ENCODE results near the gene PRSS57.
"Not testable (repeated sequence)": the region's sequence is repeated elsewhere in the genome, so short reads cannot be mapped to it uniquely, and the experiment has no call there.

The PRSS57 gene

GRCh38 chr19:722553-723101 is 27.4 kb upstream of the PRSS57 start:
- DNase-seq = no peak

- no peak for DNase-seq
These were observed 25.3 kb upstream of the PRSS57 start for GRCh38 chr19:720345-721160.

- no peak for DNase-seq
These were observed 24.5 kb upstream of the PRSS57 start for GRCh38 chr19:719636-720344.

- no peak for DNase-seq
These were observed 23.8 kb upstream of the PRSS57 start for GRCh38 chr19:718991-719512.

- DNase-seq = no peak
These were observed 23.1 kb upstream of the PRSS57 start for GRCh38 chr19:718251-718951.

- DNase-seq = no peak
These were observed 20.1 kb upstream of the PRSS57 start for GRCh38 chr19:715347-715746.

- DNase-seq = no peak
These were observed 16.0 kb upstream of the PRSS57 start for GRCh38 chr19:711254-711653.

- no peak for DNase-seq
These were observed 15.5 kb upstream of the PRSS57 start for GRCh38 chr19:710767-711166.

GRCh38 chr19:709965-710571 is 14.8 kb upstream of the PRSS57 start:
- DNase-seq = no peak

GRCh38 chr19:709196-709964 is 14.1 kb upstream of the PRSS57 start:
- DNase-seq = no peak

GRCh38 chr19:708154-709143 is 13.2 kb upstream of the PRSS57 start, which contains the start of gene PALM:
PALM (plus strand) TSS chr19:708935; CDS start chr19:709147, 212 bp downstream.
- peak; percentile 33 for DNase-seq

GRCh38 chr19:704447-704741 is 9.1 kb upstream of the PRSS57 start:
- DNase-seq = no peak

GRCh38 chr19:703651-704446 is 8.6 kb upstream of the PRSS57 start:
- peak; percentile 81 for DNase-seq

- DNase-seq = no peak
These were observed 8.0 kb upstream of the PRSS57 start for GRCh38 chr19:703329-703650.

GRCh38 chr19:702847-703246 is 7.6 kb upstream of the PRSS57 start:
- DNase-seq = not testable (repeated sequence)

- DNase-seq = peak; percentile 59
These were observed 4.6 kb upstream of the PRSS57 start for GRCh38 chr19:699885-700284.

GRCh38 chr19:698529-698928 is 3.3 kb upstream of the PRSS57 start:
- DNase-seq = not testable (repeated sequence)

- DNase-seq = no peak
These were observed 536 bp downstream of the PRSS57 start for GRCh38 chr19:694481-695351.

- DNase-seq = no peak
These were observed 5.0 kb downstream of the PRSS57 start for GRCh38 chr19:690203-690602.
